ENCODE results near the gene CNTD1.
"Not testable (repeated sequence)": the region's sequence is repeated elsewhere in the genome, so short reads cannot be mapped to it uniquely, and the experiment has no call there.

The CNTD1 gene

DNA sequence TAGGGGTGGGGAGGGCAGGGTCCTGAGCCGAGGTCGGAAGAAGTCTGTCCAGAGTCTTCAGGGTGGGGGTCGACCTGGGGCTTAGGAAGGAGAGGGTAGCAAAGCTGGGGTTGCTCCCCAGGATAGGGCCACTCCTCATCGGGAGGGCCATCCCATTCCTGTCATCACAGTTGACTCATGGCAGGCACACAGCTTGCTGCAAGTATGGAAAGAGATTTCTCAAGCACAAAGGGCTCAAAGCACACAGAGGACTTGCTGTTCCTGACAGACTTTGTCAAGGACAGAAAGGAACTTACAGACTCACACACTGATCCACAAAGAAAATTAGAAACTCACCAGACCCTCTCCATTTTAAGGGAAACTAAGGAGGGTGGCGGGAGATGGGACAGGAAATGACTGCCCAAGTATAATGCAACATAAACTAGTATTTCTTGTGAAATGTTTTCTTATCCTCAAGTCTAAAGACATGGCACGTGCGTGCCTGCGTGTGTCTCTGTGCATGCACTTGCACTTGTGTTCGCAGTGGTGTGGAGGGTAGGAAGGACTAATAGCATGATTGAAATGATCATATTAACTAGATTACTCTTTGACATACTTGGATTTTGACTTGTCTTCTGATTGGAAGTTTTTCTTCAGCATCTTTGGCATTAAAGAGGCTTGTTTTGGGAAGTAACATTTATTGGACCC is 48.1 kb downstream of the CNTD1 start:
- DNase-seq (ENCODE audit: low read depth), result peak; percentile 36

DNA sequence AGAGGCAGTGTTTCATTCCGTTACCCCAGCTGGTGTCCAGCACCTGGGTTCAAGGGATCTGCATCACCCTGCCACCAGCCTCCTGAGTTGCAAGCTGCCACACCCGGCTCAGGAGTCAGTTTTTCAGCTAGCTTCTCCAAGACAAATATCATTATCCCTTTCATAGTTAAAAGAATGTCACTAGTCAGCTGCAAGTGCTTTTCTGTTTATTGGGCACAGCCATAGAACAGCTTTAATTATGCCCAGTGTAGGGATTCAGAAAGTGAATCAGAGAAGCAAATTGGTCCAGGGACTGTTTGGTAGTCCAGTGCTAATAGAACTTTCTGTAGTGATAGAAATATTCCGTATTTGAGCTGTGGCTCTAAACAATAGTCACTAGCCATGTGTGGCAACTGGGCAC is 49.4 kb downstream of the CNTD1 start:
- no peak for DNase-seq (ENCODE audit: low read depth)

DNA sequence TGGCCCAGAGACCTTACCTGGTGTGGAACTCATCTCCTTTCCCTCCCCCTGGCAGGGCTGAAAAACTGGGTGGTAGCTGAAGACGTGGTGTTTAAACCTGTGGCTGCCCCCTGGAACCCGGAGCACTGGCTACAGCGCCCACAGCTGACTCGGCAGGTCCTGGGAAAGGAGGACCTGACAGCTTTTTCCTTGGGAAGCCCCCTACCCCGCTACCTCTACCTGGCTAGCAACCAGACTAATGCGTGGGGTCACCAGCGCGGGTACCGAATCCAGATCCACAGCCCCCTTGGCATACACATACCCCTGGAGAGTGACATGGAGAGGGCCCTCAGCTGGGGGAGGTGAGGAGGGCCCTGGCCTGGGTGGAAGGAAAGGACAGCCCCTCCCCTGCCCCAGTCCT is 50.4 kb downstream of the CNTD1 start:
- DNase-seq (ENCODE audit: low read depth), result no peak

DNA sequence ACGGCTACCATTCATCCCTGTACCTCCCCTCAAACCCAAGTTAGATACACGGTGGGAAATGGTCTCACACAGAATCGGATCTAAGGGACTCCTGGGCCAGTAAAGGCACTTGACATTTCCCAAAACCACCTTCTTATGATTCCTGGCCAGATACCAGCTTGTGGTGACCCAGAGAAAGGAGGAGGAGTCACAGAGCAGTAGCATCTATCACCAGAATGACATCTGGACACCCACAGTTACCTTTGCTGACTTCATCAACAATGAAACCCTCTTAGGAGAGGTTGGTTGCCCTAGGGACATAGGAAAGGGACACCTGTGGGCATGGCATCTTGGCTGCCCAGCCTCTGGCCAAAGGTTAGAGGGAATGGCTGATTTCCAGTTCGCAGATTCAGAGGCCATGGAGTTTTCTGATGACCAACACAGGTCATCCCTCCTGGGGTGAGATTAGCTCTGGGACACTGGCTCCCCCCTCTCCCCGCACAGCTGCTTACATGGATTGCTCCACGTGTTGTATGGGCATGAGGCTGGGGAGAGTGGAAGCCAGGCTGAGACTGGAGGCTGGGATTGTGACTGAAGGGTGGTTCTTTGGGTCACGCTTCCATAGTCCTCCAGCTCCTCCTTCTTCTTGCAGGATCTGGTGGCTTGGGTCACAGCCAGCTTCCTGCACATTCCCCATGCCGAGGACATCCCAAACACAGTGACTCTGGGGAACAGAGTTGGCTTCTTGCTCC is 51.0 kb downstream of the CNTD1 start:
- no peak for DNase-seq (ENCODE audit: low read depth)

DNA sequence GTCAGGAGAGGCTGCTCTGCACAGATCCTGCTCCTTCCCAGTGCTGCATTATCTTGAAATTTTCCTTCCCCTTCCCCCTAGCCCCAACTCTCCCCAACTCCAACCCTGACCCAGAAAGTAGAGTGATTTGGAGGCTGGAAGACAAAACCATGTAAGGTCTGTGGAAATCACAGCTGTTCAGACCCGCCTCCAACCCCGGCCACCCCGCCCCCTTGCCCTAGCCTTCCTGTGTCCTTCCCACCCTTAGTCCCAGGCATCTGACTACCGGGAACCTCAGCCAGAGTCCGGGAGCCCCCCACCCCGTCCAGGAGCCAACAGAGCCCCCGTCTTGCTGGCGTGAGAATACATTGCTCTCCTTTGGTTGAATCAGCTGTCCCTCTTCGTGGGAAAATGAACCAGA is 52.3 kb downstream of the CNTD1 start, which contains the start of gene AOC3:
Gene AOC3, plus strand, starts transcription at position 246 of the 400 bp plus-strand sequence. Its CDS starts 145 bp downstream, at position 391.
- DNase-seq (ENCODE audit: low read depth), result no peak

DNA sequence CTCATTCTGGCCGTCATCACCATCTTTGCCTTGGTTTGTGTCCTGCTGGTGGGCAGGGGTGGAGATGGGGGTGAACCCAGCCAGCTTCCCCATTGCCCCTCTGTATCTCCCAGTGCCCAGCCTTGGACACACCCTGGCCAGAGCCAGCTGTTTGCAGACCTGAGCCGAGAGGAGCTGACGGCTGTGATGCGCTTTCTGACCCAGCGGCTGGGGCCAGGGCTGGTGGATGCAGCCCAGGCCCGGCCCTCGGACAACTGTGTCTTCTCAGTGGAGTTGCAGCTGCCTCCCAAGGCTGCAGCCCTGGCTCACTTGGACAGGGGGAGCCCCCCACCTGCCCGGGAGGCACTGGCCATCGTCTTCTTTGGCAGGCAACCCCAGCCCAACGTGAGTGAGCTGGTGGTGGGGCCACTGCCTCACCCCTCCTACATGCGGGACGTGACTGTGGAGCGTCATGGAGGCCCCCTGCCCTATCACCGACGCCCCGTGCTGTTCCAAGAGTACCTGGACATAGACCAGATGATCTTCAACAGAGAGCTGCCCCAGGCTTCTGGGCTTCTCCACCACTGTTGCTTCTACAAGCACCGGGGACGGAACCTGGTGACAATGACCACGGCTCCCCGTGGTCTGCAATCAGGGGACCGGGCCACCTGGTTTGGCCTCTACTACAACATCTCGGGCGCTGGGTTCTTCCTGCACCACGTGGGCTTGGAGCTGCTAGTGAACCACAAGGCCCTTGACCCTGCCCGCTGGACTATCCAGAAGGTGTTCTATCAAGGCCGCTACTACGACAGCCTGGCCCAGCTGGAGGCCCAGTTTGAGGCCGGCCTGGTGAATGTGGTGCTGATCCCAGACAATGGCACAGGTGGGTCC is 52.9 kb downstream of the CNTD1 start:
- not testable (repeated sequence) for DNase-seq (ENCODE audit: low read depth)

DNA sequence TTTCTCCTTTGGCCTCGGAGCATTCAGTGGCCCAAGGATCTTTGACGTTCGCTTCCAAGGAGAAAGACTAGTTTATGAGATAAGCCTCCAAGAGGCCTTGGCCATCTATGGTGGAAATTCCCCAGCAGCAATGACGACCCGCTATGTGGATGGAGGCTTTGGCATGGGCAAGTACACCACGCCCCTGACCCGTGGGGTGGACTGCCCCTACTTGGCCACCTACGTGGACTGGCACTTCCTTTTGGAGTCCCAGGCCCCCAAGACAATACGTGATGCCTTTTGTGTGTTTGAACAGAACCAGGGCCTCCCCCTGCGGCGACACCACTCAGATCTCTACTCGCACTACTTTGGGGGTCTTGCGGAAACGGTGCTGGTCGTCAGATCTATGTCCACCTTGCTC is 53.7 kb downstream of the CNTD1 start:
- no peak for DNase-seq (ENCODE audit: low read depth)

DNA sequence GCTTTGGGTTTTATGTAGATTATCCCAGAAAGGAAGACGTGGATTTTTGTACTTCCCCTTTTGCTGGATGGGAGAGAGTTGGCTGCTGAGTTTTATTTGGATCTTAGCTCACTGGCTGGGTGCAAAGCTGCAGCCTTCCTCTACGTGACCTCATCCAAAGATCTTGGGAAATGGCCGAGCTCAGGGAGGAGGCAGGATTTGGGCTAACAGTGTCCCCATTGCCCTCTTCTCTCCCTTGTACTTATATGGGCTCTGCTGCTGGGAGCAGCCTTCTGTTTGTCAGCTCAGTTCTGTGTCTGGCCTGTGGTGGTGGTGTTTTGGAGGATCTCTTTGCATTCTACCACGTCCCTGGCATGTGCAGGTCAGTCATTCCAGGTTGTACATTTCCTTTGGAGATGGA is 54.3 kb downstream of the CNTD1 start:
- DNase-seq (ENCODE audit: low read depth), result no peak

DNA sequence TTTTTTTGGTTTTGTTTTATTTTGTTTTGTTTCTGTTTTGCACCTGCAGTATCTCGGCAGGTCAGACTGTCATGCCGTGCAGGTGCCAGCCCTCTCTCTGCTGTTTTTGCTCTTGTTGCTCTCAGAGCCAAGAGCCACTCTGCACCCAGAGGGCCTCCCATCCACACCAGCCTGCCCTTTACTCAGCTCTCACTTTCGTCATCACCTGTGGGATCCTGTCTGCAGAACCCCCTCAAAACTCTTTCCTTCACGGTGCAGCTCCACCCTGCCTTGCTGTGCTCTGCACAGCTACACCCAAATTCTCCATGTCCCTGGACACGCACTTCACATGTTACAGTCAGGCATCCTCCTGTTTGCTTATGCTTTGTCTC is 54.9 kb downstream of the CNTD1 start:
- no peak for DNase-seq (ENCODE audit: low read depth)

DNA sequence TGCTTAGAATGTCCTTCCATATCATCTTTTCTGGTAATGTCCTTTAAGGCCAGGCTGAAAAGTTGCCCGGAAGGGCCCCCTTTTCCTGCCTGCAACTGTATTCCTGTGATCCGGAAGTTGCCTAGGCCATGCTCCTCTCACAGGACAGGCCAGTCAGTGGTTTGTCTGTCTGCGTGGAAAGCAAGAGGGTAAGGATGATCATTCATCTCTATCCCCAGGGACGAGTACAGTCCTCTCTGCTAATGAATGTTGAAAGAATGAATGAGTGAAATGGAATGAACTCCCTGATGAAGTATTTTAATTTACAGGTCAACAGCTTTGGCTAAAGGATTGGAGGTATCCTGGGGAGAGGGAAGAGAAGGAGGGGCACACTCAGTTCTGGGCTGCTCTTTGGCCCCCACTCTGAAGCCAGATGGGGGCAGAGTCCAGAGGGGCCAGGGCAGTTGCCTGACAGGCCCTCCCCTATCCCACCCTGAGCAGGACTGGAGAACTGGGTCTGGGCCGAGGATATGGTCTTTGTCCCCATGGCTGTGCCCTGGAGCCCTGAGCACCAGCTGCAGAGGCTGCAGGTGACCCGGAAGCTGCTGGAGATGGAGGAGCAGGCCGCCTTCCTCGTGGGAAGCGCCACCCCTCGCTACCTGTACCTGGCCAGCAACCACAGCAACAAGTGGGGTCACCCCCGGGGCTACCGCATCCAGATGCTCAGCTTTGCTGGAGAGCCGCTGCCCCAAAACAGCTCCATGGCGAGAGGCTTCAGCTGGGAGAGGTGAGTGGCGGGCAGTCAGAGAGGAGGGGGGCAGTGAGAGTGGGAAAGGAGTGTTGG is 55.5 kb downstream of the CNTD1 start:
- no peak for DNase-seq (ENCODE audit: low read depth)

DNA sequence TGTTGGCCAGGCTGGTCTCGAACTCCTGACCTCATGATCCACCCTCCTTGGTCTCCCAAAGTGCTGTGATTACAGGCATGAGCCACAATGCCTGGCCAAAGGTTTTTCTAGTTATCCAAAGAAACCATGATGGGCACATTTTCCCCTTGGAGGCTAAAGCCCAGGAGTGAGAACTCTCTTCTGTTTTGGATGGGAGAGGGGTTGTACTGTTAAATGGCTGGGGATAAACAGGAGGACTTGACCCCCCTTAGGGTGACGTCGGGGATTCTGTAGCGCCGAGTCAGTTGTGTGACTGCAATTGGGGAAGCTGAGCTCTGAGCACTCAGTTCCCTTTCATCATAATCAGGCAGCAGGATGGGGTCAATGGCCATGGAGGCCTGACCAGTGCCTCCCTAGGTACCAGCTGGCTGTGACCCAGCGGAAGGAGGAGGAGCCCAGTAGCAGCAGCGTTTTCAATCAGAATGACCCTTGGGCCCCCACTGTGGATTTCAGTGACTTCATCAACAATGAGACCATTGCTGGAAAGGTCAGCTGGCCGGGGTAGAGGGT is 56.5 kb downstream of the CNTD1 start:
- no peak for DNase-seq (ENCODE audit: low read depth)

DNA sequence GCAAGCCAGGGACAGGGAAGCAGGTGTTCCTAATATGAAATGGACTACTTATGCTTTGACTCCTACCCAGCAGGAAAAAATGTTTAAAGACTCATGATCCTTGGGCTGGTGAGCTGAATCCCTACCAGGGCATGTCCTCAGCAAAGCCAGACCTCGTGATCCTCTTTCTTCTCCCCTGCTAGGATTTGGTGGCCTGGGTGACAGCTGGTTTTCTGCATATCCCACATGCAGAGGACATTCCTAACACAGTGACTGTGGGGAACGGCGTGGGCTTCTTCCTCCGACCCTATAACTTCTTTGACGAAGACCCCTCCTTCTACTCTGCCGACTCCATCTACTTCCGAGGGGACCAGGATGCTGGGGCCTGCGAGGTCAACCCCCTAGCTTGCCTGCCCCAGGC is 57.4 kb downstream of the CNTD1 start:
- DNase-seq (ENCODE audit: low read depth), result not testable (repeated sequence)

DNA sequence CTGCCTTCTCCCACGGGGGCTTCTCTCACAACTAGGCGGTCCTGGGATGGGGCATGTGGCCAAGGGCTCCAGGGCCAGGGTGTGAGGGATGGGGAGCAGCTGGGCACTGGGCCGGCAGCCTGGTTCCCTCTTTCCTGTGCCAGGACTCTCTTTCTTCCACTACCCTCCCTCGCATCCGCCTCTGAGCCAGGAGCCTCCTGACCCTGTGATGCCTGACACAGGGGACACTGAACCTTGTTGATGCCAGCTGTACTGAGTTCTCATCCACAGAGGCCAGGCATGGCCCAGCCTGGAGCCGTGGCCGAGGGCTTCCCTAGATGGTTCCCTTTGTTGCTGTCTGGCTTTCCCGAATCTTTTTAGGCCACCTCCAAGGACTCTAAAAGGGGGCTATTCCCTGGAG is 57.9 kb downstream of the CNTD1 start:
- DNase-seq (ENCODE audit: low read depth), result not testable (repeated sequence)

DNA sequence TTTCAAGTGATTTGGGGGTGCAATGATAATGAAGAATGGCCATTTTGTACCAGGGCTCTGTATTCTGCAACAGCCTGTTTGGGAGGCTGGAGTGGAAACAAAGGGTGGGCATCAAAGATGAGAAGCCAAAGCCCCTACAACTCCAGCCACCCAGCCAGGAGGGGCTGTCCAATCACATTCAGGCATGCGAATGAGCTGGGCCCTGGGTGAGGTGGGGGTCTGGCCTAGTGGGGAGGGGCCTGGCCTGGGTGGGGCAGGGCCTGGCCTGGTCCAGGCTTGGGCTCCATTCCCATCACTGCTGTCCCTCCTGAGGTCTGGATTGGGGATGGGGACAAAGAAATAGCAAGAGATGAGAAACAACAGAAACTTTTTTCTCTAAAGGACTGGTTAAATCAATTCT is 58.7 kb downstream of the CNTD1 start:
- no peak for DNase-seq (ENCODE audit: low read depth)
